HUDEP-2 (cell line): Measurements from ENCODE around the gene VAV1.
"Not testable (repeated sequence)": the region's sequence is repeated elsewhere in the genome, so short reads cannot be mapped to it uniquely, and the experiment has no call there.

ENCODE experiments used
- DNase-seq, 76 experiments: peaks; one replicate each; lab custom pipeline; 2025; ENCODE audit not compliant: unreplicated experiment in 76 of 76; lab: John Stamatoyannopoulos, UW

Gene VAV1

DNA sequence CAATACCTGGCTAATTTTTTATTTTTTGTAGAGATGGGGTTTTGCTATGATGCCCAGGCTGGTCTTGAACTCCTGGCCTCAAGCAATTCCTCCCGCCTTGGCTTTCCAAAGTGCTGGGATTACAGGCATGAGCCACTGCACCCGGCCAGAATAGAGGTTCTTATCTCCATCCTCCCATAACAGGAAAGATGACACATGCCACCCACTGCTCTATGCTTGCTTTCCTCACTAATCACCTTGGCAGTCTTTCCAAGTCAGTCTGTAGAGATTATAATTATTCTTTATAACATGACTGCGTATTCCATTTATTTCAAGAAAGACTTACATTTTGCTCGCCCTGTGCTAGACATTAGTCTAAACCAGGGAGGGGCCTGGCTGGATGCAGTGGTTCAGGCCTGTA is 6.7 kb downstream of the VAV1 start:
- peak in 1 of 76 experiments; percentile 15 for DNase-seq

- DNase-seq = no peak
Measured at GRCh38 chr19:6787393-6787792, 14.9 kb downstream of the VAV1 start.

GRCh38 chr19:6788896-6789295 is 16.4 kb downstream of the VAV1 start:
- DNase-seq = no peak

- DNase-seq = no peak
Measured at GRCh38 chr19:6790194-6791128, 18.0 kb downstream of the VAV1 start.

GRCh38 chr19:6791237-6791636 is 18.7 kb downstream of the VAV1 start:
- DNase-seq = no peak

DNA sequence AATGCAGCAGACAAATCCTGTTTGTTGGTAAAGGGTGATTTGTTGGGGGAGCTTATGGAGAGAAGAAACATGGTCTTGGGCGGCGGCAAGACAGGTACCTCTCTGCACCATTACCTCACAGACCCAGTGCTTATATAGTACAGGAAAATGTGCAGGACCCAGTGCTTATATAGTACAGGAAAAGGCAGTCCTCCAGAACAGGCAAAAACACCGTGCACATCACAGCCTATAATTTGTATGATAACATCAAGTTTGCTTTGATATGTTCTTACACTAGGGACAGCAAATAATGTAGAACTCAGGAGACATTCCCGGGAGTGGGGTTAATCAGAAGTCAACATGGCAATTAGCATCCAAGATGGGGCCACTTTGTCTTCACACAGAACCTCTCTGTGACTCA is 20.9 kb downstream of the VAV1 start:
- DNase-seq = no peak

GRCh38 chr19:6793973-6794372 is 21.5 kb downstream of the VAV1 start:
- no peak for DNase-seq

GRCh38 chr19:6794686-6795431 is 22.4 kb downstream of the VAV1 start:
- no peak for DNase-seq

- no peak for DNase-seq
Measured at GRCh38 chr19:6796278-6796677, 23.8 kb downstream of the VAV1 start.

- no peak for DNase-seq
Measured at GRCh38 chr19:6797646-6798045, 25.1 kb downstream of the VAV1 start.

GRCh38 chr19:6800160-6800790 is 27.8 kb downstream of the VAV1 start:
- DNase-seq = not testable (repeated sequence)

DNA sequence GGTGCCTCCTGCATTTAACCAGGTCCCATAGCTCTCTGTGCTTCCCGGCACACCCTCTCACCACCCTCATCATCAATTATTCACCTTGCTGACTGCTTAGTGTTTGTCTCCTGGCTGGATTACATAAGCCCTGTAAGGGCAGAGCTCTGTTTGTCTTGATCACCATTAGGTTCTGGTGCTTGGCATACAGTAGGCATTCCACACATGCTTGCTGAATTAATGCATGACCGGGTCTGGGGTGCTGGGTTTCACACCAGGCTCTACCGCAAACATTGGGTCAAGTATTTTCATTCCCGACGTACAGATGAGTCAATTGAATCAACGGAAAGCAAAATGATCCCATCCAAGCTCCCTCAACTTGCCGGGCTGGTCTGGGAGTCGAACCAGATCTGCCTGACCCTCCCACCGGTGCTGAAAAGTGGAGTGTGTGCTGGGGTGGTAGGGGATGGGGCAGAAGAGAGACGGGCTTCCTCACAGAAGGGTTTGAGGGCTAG is 28.5 kb downstream of the VAV1 start:
- peak in 3 of 76 experiments; percentile 44 to 72 (median 50) for DNase-seq

DNA sequence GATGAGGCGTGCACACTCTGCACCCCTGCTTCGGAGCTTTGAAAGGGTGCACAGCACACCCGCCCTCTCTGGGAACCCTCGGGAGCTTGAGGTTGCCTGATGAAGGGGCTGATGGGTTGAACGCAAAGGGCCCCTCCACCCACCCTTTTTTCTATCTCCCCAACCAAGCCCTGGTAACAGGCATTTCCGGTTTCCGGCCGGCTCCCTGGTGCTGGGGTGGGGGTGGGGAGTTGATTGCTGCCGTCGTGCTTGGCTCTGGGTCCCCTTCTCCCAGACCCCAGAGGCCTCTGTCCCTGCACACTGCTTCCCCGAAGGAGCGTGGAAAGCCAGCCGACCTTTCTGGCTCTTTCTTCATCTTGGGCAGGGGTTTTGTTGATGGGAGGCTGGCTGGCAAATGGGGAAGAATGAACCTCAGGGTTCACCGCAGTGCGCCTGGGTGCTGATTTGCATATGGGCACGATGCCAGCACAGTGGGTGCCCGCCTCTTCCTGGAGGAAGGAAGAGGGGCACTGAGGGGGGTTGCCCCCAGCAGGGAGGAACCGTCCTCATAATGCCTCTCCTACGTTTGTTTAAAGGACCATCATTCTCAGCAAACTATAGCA is 29.1 kb downstream of the VAV1 start:
- DNase-seq = peak in 72 of 76 experiments; percentile 34 to 89 (median 74)

DNA sequence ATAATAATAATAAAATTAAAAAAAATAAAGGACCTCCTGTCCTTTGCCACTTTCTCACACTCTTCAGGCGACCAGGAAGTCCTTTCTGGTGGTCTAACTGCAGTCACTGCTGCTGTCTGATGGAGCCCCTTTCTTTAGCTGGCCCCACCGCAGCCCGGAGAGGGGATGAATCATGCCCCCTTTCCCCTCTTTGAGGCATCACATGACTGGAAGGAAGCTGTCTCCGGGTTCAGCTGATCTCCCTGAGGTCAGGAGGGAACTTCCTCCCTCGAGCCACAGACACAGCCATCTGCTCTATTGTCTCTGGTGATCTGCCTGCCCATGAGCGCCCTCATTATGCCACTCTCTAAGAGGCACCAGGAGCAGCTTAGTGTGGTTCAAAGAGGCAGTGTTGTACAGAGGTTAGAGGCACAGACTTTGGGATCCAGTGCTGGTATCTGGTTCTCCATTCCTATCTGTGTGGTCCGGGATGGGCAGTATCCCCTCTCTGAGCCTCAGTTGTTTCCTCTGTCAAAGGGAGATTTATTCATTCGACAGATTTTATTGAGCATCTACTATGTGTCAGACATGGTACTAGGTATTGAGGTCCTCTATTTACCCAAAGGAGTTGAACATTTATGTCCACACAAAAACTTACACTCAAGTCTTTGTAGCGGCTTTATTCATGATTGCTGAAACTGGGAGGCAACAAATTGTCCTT is 30.0 kb downstream of the VAV1 start:
- DNase-seq = peak in 67 of 76 experiments; percentile 11 to 79 (median 48)

DNA sequence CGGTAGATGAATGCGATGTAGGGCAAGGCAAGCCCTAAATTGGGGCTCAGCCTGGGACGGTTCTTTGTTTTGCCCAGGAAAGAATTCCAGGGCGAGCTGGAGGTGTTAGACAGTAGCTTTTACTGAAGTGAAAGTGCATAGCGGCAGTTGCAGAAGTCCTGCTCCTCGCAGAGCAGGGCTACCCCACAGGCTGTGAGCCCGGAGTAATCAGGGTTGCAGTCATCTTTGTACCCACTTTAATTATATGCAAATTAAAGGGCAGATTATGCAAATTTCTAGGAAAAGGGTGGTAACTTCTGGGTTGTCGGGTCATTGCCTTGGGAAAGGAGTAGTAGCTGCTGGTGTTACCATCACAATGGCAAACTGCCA is 30.5 kb downstream of the VAV1 start:
- no peak for DNase-seq

- DNase-seq = no peak
Measured at GRCh38 chr19:6806488-6806887, 34.0 kb downstream of the VAV1 start.

GRCh38 chr19:6807291-6807690 is 34.8 kb downstream of the VAV1 start:
- no peak for DNase-seq

- DNase-seq = no peak
Measured at GRCh38 chr19:6808494-6808893, 36.0 kb downstream of the VAV1 start.

DNA sequence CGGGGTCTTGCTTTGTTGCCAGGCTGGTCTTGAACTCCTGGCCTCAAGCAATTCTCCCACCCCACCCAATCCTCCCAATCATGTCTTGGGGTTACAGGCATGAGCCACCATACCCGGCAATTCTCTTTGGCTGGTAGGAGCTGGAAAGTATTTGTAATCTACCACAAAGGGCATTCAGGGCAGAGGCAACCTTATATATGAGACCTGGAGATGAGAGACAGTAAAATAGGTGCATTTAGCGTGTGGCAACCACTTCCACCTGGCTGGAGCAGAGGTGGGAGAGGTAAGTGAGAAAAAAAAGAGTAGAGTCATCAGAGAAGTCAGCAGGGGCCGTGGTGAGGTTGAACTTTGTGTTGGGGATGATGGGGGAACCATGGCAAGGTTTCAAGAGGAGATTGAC is 36.8 kb downstream of the VAV1 start:
- DNase-seq = no peak

DNA sequence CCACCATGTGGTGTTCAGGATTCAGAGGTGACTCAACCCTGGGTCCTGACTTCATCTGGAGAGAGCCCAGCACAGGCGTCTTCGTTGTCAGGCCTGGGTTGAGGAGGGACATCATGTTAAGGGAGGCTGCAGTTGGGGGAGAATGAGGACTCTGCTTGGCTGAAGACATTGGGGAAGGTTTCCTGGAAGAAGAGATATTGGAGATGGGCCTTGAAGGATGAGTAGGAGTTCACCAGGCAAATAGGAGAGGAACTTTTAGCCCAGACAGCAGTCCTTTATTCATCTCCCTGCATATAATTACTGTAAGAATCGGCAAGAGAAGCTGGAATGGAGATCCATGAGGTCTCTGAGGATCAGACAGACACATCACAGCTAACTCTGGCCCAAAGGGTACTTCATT is 38.9 kb downstream of the VAV1 start:
- no peak for DNase-seq
